Gastrocnemius medialis (tissue), 4 donors: ENCODE data around the gene ANKRD11.

ENCODE experiments used
- POLR2A ChIP-seq, 2 donors: fragments of 450-650 bp; IDR thresholded peaks; one replicate each; pipeline ENCODE4 v1.6.1; 2017; ENCODE audit warnings: antibody characterized with exemption in 2 of 2, mild to moderate bottlenecking in 2 of 2, moderate library complexity in 2 of 2
- TF ChIP-seq, protein P1 (sequence below), 5 experiments: fragments of 450-650 bp in 3 of 5; fragments of 200-600 bp in 2 of 5; sonication (generic) in 2 of 5; IDR thresholded peaks in 4 of 5; conservative IDR thresholded peaks in 1 of 5; 1 replicate in 4 of 5; 2 replicates in 1 of 5; pipeline ENCODE4 v1.5.1; 2016 to 2019; ENCODE audit warnings: antibody characterized with exemption in 5 of 5, mild to moderate bottlenecking in 3 of 5, moderate library complexity in 3 of 5

DNA sequence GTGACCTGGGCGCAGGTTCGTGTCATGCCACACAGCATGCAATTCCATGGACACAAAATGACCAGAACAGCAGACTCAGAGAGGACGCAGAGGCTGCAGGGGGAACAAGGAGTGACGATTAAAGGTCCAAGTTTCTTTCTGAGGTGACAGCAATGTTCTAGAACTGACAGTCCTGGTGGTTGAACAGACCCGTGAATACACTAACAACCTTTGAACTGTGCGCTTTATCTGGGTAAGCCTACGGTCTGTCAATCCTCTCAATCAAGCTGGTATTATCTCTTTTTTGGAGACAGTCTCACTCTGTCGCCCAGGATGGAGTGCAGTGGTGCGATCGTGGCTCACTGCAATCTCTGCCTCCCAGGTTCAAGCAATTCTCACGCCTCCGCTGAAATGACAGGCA, 138.7 kb downstream of the ANKRD11 start:
- TF ChIP-seq, protein P1, sequence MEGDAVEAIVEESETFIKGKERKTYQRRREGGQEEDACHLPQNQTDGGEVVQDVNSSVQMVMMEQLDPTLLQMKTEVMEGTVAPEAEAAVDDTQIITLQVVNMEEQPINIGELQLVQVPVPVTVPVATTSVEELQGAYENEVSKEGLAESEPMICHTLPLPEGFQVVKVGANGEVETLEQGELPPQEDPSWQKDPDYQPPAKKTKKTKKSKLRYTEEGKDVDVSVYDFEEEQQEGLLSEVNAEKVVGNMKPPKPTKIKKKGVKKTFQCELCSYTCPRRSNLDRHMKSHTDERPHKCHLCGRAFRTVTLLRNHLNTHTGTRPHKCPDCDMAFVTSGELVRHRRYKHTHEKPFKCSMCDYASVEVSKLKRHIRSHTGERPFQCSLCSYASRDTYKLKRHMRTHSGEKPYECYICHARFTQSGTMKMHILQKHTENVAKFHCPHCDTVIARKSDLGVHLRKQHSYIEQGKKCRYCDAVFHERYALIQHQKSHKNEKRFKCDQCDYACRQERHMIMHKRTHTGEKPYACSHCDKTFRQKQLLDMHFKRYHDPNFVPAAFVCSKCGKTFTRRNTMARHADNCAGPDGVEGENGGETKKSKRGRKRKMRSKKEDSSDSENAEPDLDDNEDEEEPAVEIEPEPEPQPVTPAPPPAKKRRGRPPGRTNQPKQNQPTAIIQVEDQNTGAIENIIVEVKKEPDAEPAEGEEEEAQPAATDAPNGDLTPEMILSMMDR (IDR thresholded peaks at IDR 0.05 in 4 of 5, conservative IDR thresholded peaks at IDR 0.05 in 1 of 5) = no peak
- TF ChIP-seq POLR2A (IDR thresholded peaks at IDR 0.05) = no peak
